HFFc6 (cell line): ENCODE data around the gene NECTIN4. TPM values are rescaled to one million over a fixed set of nuclear protein-coding genes. Genes with fewer than 3 reads are reported as not detected.

Source experiments
- DNase-seq: peaks from one replicate; pipeline ENCODE4 v3.0.0-alpha.2; 2018
- H3K27ac Mint-ChIP-seq: 2 replicates; pipeline ENCODE4 v1.8.0; 2020; ENCODE audit warnings: mild to moderate bottlenecking, mixed read lengths
- H3K27me3 Mint-ChIP-seq: 2 replicates; pipeline ENCODE4 v1.8.0; 2021; ENCODE audit warnings: mild to moderate bottlenecking, moderate library complexity, mixed read lengths; ENCODE audit not compliant: insufficient read depth
- H3K36me3 Mint-ChIP-seq: 2 replicates; pipeline ENCODE4 v1.8.0; 2021; ENCODE audit warnings: low read depth, mixed read lengths
- H3K4me1 Mint-ChIP-seq: 2 replicates; pipeline ENCODE4 v1.8.0; 2020; ENCODE audit warnings: low read depth, mixed read lengths
- H3K4me3 Mint-ChIP-seq: 2 replicates; pipeline ENCODE4 v1.8.0; 2020; ENCODE audit warnings: mild to moderate bottlenecking, moderate library complexity, mixed read lengths
- H3K9me3 Mint-ChIP-seq: 2 replicates; pipeline ENCODE4 v1.8.0; 2020; ENCODE audit warnings: mild to moderate bottlenecking, mixed read lengths
- CTCF ChIP-seq: fragments of 200-600 bp; sonication (generic); IDR thresholded peaks from 2 replicates; pipeline ENCODE4 v1.5.0; 2021; ENCODE audit warnings: antibody characterized with exemption, mild to moderate bottlenecking
- total RNA-seq, 6 experiments: library from RNA; stranded (reverse); fragmentation: NEBNext Ultra II Directional; extraction: Animal tissue kit (Norgen Biotek cat#: 25700); gene quantifications; 2 replicates in 1 of 6; 3 replicates in 5 of 6; pipeline ENCODE4 v1.2.3, GENCODE V29; 2021

NECTIN4 gene
- total RNA-seq, 6 experiments from 2014 or later = 0.09 to 0.14 TPM; not detected in 4

GRCh38 chr1:161091093-161091492 lies 1.7 kb upstream of the NECTIN4 start:
- H3K27ac Mint-ChIP-seq = no peak overlapping the region
- H3K4me1 Mint-ChIP-seq = peaks cover 43% of the 10 kb centered on the region
- no peak for DNase-seq
- no peak overlapping the region for H3K4me3 Mint-ChIP-seq
- no peaks in the 10 kb centered on the region for H3K9me3 Mint-ChIP-seq
- peaks cover 2% of the 10 kb centered on the region; the same call in 1 of the 2 replicates for H3K27me3 Mint-ChIP-seq
- no peak for TF ChIP-seq CTCF
- H3K36me3 Mint-ChIP-seq = no peaks in the 10 kb centered on the region

GRCh38 chr1:161090617-161091016 lies 1.3 kb upstream of the NECTIN4 start:
- H3K4me3 Mint-ChIP-seq = no peak overlapping the region
- no peaks in the 10 kb centered on the region for H3K9me3 Mint-ChIP-seq
- H3K4me1 Mint-ChIP-seq = peaks cover 47% of the 10 kb centered on the region
- DNase-seq = no peak
- H3K36me3 Mint-ChIP-seq = no peaks in the 10 kb centered on the region
- no peak for TF ChIP-seq CTCF
- H3K27ac Mint-ChIP-seq = no peak overlapping the region
- H3K27me3 Mint-ChIP-seq = peaks cover 2% of the 10 kb centered on the region; the same call in 1 of the 2 replicates

GRCh38 chr1:161089938-161090337 lies 580 bp upstream of the NECTIN4 start:
- Mint-ChIP-seq H3K9me3 (no peaks in the 10 kb centered on the region), H3K4me3 (no peak overlapping the region), H3K36me3 (no peaks in the 10 kb centered on the region), H3K27me3 (peaks cover 2% of the 10 kb centered on the region; the same call in 1 of the 2 replicates), H3K4me1 (peaks cover 54% of the 10 kb centered on the region), H3K27ac (no peak overlapping the region)
- DNase-seq = no peak
- no peak for TF ChIP-seq CTCF

GRCh38 chr1:161088587-161089110 lies 709 bp downstream of the NECTIN4 start:
- H3K4me1 Mint-ChIP-seq = peaks cover 66% of the 10 kb centered on the region
- H3K9me3 Mint-ChIP-seq = no peaks in the 10 kb centered on the region
- no peak for TF ChIP-seq CTCF
- H3K27ac Mint-ChIP-seq = peak overlapping the region; percentile 40
- H3K27me3 Mint-ChIP-seq = peaks cover 2% of the 10 kb centered on the region; the same call in 1 of the 2 replicates
- H3K36me3 Mint-ChIP-seq = no peaks in the 10 kb centered on the region
- no peak overlapping the region for H3K4me3 Mint-ChIP-seq
- DNase-seq = peak; percentile 37

GRCh38 chr1:161086457-161086856 lies 2.9 kb downstream of the NECTIN4 start:
- Mint-ChIP-seq H3K4me3 (no peak overlapping the region), H3K27me3 (no peaks in the 10 kb centered on the region; the same call in 1 of the 2 replicates), H3K9me3 (no peaks in the 10 kb centered on the region), H3K27ac (no peak overlapping the region), H3K4me1 (peaks cover 69% of the 10 kb centered on the region), H3K36me3 (no peaks in the 10 kb centered on the region)
- DNase-seq = no peak
- TF ChIP-seq CTCF = no peak

GRCh38 chr1:161085165-161085564 lies 4.2 kb downstream of the NECTIN4 start:
- H3K27me3 Mint-ChIP-seq = no peaks in the 10 kb centered on the region; the same call in 1 of the 2 replicates
- peak overlapping the region; percentile 81 for H3K27ac Mint-ChIP-seq
- TF ChIP-seq CTCF = no peak
- H3K36me3 Mint-ChIP-seq = no peaks in the 10 kb centered on the region
- DNase-seq = no peak
- H3K4me3 Mint-ChIP-seq = no peak overlapping the region
- peaks cover 82% of the 10 kb centered on the region for H3K4me1 Mint-ChIP-seq
- H3K9me3 Mint-ChIP-seq = no peaks in the 10 kb centered on the region
